WTC11 (cell line): Measurements from ENCODE around the gene LRRC23. TPM values are rescaled to one million over a fixed set of nuclear protein-coding genes. Genes with fewer than 3 reads are reported as not detected.

Experiments used
- ATAC-seq: fragments of 200-7000 bp; cut with Tn5 transposase; 2 replicates; pipeline ENCODE4 v1.10.0; 2021; ENCODE audit warnings: mild to moderate bottlenecking, moderate library complexity
- CTCF ChIA-PET: fragments of 300-600 bp; sonication (Branson Sonifier 250); formaldehyde crosslinking; loops from one replicate; lab custom pipeline; 2021; ENCODE audit warnings: antibody characterized with exemption; lab: Charles Lee
- POLR2A ChIA-PET: fragments of 350-600 bp; sonication (Branson Sonifier 250); formaldehyde crosslinking; loops from one replicate; lab custom pipeline; 2021; ENCODE audit warnings: antibody characterized with exemption; lab: Charles Lee
- DNase-seq: peaks from one replicate; pipeline ENCODE4 v3.0.0; 2021; ENCODE audit warnings: low spot score
- H3K27ac Mint-ChIP-seq: 2 replicates; pipeline ENCODE4 v1.8.0; 2021; ENCODE audit warnings: mixed read lengths
- H3K27me3 Mint-ChIP-seq: 2 replicates; pipeline ENCODE4 v1.8.0; 2021; ENCODE audit warnings: low read depth, mild to moderate bottlenecking, moderate library complexity, mixed read lengths
- H3K36me3 Mint-ChIP-seq: 2 replicates; pipeline ENCODE4 v1.8.0; 2021; ENCODE audit warnings: mixed read lengths
- H3K4me1 Mint-ChIP-seq: 2 replicates; pipeline ENCODE4 v1.8.0; 2022; ENCODE audit warnings: mixed read lengths
- H3K4me3 Mint-ChIP-seq: 2 replicates; pipeline ENCODE4 v1.8.0; 2021; ENCODE audit warnings: mild to moderate bottlenecking, moderate library complexity, mixed read lengths
- H3K9me3 Mint-ChIP-seq: 2 replicates; pipeline ENCODE4 v1.8.0; 2021; ENCODE audit warnings: mixed read lengths
- AR ChIP-seq: fragments of 250-450 bp; sonication (Bioruptor Pico); IDR thresholded peaks from 2 replicates; pipeline ENCODE4 v1.9.0; 2021; ENCODE audit warnings: mild to moderate bottlenecking
- ARID4B ChIP-seq: sonication (generic); formaldehyde crosslinking; IDR thresholded peaks from 2 replicates; pipeline ENCODE4 v1.8.0; 2023; ENCODE audit warnings: missing genetic modification reagents, mild to moderate bottlenecking, borderline replicate concordance
- ATF1 ChIP-seq: sonication (generic); formaldehyde crosslinking; IDR thresholded peaks from 2 replicates; pipeline ENCODE4 v1.8.1; 2023; ENCODE audit warnings: mild to moderate bottlenecking, moderate library complexity, missing genetic modification reagents
- ATF2 ChIP-seq: sonication (generic); formaldehyde crosslinking; IDR thresholded peaks from 2 replicates; pipeline ENCODE4 v1.8.1; 2022; ENCODE audit warnings: low read depth, missing genetic modification reagents, borderline replicate concordance
- E2F1 ChIP-seq: sonication (generic); formaldehyde crosslinking; IDR thresholded peaks from 2 replicates; pipeline ENCODE4 v1.8.0; 2022; ENCODE audit warnings: mild to moderate bottlenecking, missing genetic modification reagents
- ERG ChIP-seq: fragments of 250-450 bp; sonication (Bioruptor Pico); IDR thresholded peaks from 2 replicates; pipeline ENCODE4 v1.8.0; 2021; ENCODE audit warnings: mild to moderate bottlenecking
- ESRRA ChIP-seq: sonication (generic); formaldehyde crosslinking; IDR thresholded peaks from 2 replicates; pipeline ENCODE4 v1.8.1; 2022; ENCODE audit warnings: mild to moderate bottlenecking, missing genetic modification reagents, borderline replicate concordance
- FOXP1 ChIP-seq: sonication (generic); formaldehyde crosslinking; IDR thresholded peaks from 2 replicates; pipeline ENCODE4 v1.8.0; 2022; ENCODE audit warnings: missing genetic modification reagents, mild to moderate bottlenecking, moderate library complexity, borderline replicate concordance
- GRHL2 ChIP-seq: fragments of 250-450 bp; sonication (Bioruptor Pico); IDR thresholded peaks from 2 replicates; pipeline ENCODE4 v1.8.0; 2022; ENCODE audit warnings: mild to moderate bottlenecking, moderate library complexity; ENCODE audit not compliant: insufficient replicate concordance, severe bottlenecking
- MXD4 ChIP-seq: fragments of 250-450 bp; sonication (Bioruptor Pico); IDR thresholded peaks from 2 replicates; pipeline ENCODE4 v1.8.0; 2021; ENCODE audit warnings: mild to moderate bottlenecking, moderate library complexity, borderline replicate concordance
- RORB ChIP-seq: fragments of 250-450 bp; sonication (Bioruptor Pico); IDR thresholded peaks from 2 replicates; pipeline ENCODE4 v1.9.0; 2021; ENCODE audit warnings: mild to moderate bottlenecking
- SMAD3 ChIP-seq: sonication (generic); formaldehyde crosslinking; IDR thresholded peaks from 2 replicates; pipeline ENCODE4 v1.8.0; 2022; ENCODE audit warnings: missing genetic modification reagents, mild to moderate bottlenecking, borderline replicate concordance
- TP53 ChIP-seq: sonication (generic); formaldehyde crosslinking; IDR thresholded peaks from 2 replicates; pipeline ENCODE4 v1.8.1; 2023; ENCODE audit warnings: mild to moderate bottlenecking, missing genetic modification reagents
- ZMAT4 ChIP-seq: fragments of 250-450 bp; sonication (Bioruptor Pico); IDR thresholded peaks from 2 replicates; pipeline ENCODE4 v1.9.0; 2021; ENCODE audit warnings: mild to moderate bottlenecking
- ZNF138 ChIP-seq: sonication (generic); formaldehyde crosslinking; conservative IDR thresholded peaks from 2 replicates; pipeline ENCODE4 v1.8.1; 2022; ENCODE audit warnings: mild to moderate bottlenecking, moderate library complexity, missing genetic modification reagents
- total RNA-seq: library from RNA; stranded (reverse); gene quantifications from 3 replicates; pipeline ENCODE4 v1.2.3, GENCODE V29; 2021

The LRRC23 gene
- total RNA-seq, 1 experiment from 2014 or later = 3.1 TPM

GRCh38 chr12:6915789-6916285 lies 11.2 kb downstream of the LRRC23 start:
- Mint-ChIP-seq H3K4me3 (peak overlapping the region; percentile 97), H3K9me3 (no peaks in the 10 kb centered on the region)
- CTCF ChIA-PET = interaction anchor here (1.0 to 9.1 kb wide), 5 partner anchors 10 to 47 kb away, joined by 3 to 45 read pairs (median 13); partner anchors contain the start of gene SPSB2
- TF ChIP-seq SMAD3 (CRISPR knock-in tag) (no peak), ARID4B (CRISPR knock-in tag) (no peak), MXD4 (CRISPR knock-in tag) (no peak), TP53 (no peak), FOXP1 (CRISPR knock-in tag) (no peak), ATF1 (CRISPR knock-in tag) (no peak), AR (CRISPR knock-in tag) (no peak), ATF2 (CRISPR knock-in tag) (no peak), ESRRA (CRISPR knock-in tag) (no peak), RORB (CRISPR knock-in tag) (no peak), ZMAT4 (CRISPR knock-in tag) (no peak), GRHL2 (no peak), E2F1 (CRISPR knock-in tag) (no peak), ZNF138 (CRISPR knock-in tag) (no peak), ERG (CRISPR knock-in tag) (no peak)
- TF ChIP-seq, all 79 proteins: peak for 0
- DNase-seq (no peak), ATAC-seq (no peak)
- H3K4me1 Mint-ChIP-seq = peaks cover 39% of the 10 kb centered on the region
- peaks cover 12% of the 10 kb centered on the region for H3K27me3 Mint-ChIP-seq
- POLR2A ChIA-PET = interaction anchor here (0.6 to 2.0 kb wide), 4 partner anchors 10 to 46 kb away, joined by 4 to 16 read pairs (median 5); partner anchors contain the start of gene SPSB2
- H3K36me3 Mint-ChIP-seq = peaks cover 32% of the 10 kb centered on the region
- no peak overlapping the region for H3K27ac Mint-ChIP-seq
